Embryonic facial prominence (tissue), 1 donor: ENCODE data around the gene PALLD.

Experiments
- DNase-seq: peaks from one replicate; pipeline ENCODE4 v3.0.0-alpha.2; 2016; ENCODE audit errors: extremely low spot score

The PALLD gene

GRCh38 chr4:168524897-168525296 lies 28.0 kb downstream of the PALLD start:
- no peak for DNase-seq

- no peak for DNase-seq
Observed at GRCh38 chr4:168527560-168527959, 30.7 kb downstream of the PALLD start.

GRCh38 chr4:168528131-168528949 lies 31.5 kb downstream of the PALLD start:
- no peak for DNase-seq

GRCh38 chr4:168529257-168529656 lies 32.4 kb downstream of the PALLD start:
- no peak for DNase-seq

- DNase-seq = no peak
Observed at GRCh38 chr4:168531305-168531704, 34.5 kb downstream of the PALLD start.

GRCh38 chr4:168534535-168534934 lies 37.7 kb downstream of the PALLD start:
- no peak for DNase-seq

- DNase-seq = no peak
Observed at GRCh38 chr4:168535689-168536088, 38.8 kb downstream of the PALLD start.

- no peak for DNase-seq
Observed at GRCh38 chr4:168536448-168536847, 39.6 kb downstream of the PALLD start.

GRCh38 chr4:168537086-168537485 lies 40.2 kb downstream of the PALLD start:
- no peak for DNase-seq

- no peak for DNase-seq
Observed at GRCh38 chr4:168537571-168537970, 40.7 kb downstream of the PALLD start.

- no peak for DNase-seq
Observed at GRCh38 chr4:168538632-168539031, 41.8 kb downstream of the PALLD start.

- DNase-seq = no peak
Observed at GRCh38 chr4:168540086-168540485, 43.2 kb downstream of the PALLD start.

- DNase-seq = no peak
Observed at GRCh38 chr4:168540503-168541265, 43.8 kb downstream of the PALLD start.

- no peak for DNase-seq
Observed at GRCh38 chr4:168541266-168541953, 44.6 kb downstream of the PALLD start.

- no peak for DNase-seq
Observed at GRCh38 chr4:168549143-168549542, 52.3 kb downstream of the PALLD start.

- no peak for DNase-seq
Observed at GRCh38 chr4:168550064-168550766, 53.4 kb downstream of the PALLD start.

- DNase-seq = no peak
Observed at GRCh38 chr4:168551211-168551610, 54.4 kb downstream of the PALLD start.

GRCh38 chr4:168551945-168552695 lies 55.3 kb downstream of the PALLD start:
- no peak for DNase-seq

GRCh38 chr4:168553714-168554370 lies 57.0 kb downstream of the PALLD start:
- DNase-seq = no peak

GRCh38 chr4:168555437-168555836 lies 58.6 kb downstream of the PALLD start:
- no peak for DNase-seq

- no peak for DNase-seq
Observed at GRCh38 chr4:168557658-168558057, 60.8 kb downstream of the PALLD start.
